Measurements from ENCODE around the gene C1orf159.
"Not testable (repeated sequence)": the region's sequence is repeated elsewhere in the genome, so short reads cannot be mapped to it uniquely, and the experiment has no call there.

C1orf159 gene

DNA sequence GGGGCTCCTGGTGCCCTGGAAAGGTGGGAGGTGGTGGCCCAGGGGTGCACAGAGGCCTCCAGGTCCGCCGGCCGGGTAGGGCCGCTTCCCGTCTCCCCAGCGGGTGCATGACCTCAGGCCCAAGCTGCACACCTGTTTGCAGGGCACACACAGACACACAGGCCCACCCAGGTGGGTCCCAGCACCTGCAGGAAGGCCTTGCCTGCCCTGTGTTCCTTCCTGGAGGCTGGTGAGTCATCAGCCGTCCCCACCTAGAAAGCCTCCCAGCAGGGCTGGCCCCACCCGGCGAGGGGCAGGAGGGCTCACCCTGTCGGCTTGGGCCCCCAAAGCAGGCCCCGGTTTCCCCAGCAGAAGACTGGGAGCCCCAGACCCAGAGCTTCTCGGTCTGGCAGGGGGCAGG lies 34.2 kb upstream of the C1orf159 start:
- no peak for DNase-seq

DNA sequence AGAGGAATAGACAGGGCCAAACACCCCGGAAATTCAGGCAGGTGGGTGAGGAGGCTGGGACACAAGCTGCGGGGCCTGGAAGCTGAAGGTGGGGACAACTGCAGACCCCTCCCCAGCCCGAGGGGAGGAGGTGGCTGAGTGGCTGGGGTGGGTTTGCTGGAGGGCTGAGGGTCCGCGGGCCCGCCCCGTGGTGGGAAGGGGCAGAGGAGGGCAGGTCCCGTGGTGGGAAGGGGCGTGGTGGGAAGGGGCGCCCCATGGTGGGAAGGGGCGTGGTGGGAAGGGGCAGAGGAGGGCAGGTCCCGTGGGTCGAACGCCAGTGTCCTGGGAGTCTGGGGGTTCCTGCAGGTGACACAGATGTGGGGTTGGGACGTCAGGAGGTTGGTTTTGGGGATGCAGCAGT lies 33.5 kb upstream of the C1orf159 start:
- no peak for DNase-seq

DNA sequence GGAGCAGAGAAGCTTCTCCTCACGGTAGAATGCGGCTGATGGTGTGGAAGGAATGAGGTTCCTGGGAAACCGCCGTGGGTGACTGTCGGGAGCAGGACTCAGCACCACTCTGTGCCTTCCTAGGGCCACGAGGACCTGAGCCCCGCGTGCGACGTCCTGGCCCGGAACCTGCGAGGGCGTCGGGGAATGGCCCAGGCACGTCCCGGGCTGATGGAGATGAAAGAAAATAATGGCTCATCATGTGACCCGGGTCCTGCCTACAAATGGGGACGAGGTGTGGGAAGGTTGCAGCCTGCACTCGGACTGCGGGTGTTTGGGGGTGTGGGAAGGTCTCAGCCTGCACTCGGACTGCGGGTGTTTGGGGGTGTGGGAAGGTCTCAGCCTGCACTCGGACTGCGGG lies 32.7 kb upstream of the C1orf159 start:
- no peak for DNase-seq

DNA sequence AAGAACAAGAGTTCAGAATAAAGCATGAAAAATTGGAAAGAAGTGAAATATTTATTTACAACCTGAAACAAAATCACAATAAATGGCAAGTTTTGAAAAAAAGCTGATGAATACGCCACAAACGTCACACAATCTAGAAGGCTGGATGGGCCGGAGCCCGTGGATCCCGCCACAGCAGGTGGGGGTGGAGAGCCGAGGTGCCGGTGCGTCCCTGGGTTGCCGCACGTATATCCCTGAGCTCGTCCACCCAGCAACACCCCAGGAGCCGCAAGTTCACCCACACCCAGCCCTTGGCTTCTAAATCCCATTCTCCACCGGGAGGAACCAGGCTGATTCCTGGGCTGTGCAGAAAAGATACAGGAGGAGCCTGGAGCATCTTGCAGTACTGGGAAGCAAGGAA lies 32.2 kb upstream of the C1orf159 start:
- DNase-seq, result no peak

DNA sequence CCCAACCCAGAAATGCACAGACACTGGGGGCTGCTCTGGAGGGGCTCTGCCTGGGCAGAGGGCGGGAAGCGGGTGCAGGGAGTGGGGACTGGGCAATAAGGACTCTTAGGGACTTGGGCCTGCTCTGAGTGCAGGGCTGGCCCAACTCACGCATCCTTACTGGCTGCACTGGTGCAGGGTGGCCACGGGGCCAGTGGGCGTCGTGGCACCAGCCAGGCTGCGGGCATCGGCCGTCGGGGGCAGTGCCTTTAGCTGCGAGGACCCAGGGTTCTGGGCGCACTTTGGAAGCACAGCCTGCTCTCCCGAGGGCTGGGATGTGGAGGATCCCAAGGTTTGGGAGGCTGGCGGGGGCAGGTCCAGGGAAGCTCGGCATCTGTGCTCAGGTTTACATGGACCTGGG lies 30.7 kb upstream of the C1orf159 start:
- DNase-seq, result no peak

- no peak for DNase-seq
Measured at GRCh38 chr1:1146026-1146425, 30.1 kb upstream of the C1orf159 start.

DNA sequence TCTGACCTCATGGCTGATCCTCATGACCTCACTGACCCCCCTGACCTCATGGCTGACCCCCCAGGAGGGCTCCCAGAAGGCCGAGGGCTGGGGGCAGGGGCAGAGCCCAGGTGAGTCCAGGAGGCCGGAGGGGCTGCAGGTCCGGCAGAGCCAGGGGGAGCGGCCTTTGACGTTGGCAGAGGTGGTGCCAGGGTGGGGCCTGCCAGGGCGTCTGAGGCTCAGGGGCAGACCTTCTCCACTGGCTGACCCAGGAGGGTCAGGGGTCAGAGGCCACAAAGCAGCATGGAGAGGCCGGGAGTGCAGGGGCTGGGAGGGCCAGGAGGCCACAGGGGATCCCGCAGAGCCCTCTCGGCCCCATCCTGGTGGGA lies 29.6 kb upstream of the C1orf159 start:
- peak in 1 of 58 donors; percentile 9 for DNase-seq

- no peak for DNase-seq
Measured at GRCh38 chr1:1144843-1145546, 29.1 kb upstream of the C1orf159 start.

DNA sequence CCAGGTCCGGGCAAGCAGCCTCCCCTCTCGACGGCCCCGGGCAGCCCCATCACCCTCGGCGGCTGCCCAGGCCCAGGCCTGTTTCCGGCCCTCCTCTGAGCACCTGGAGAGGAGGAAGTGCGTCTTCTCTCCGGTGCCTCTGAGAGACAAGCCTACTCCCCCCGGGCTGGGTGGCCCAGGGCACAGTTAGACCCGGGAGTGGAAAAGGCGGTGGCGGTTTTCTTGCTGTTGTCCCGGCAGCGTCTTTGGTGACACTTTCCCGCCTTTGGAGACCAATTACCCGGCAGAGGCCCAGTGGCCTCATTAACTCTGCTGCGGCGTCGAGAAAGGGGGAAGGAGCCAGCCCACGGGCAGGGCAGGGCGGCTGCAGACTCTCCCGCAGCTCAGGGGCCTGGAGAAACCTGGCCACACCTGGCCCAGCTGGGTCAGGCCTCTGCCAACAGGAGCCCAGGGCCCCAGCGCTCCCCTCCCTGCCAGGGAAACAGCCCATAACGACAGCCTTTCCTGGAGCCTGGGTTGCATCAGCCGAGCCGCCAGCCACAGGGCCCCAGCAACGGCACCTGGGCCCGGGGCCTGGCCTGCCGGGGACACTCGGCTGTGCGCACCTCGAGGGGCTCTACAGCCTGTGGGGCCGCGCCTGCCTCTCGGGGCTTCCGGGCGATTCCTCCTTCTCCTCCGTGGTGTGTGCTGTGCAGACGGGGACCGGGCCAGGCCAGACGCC lies 28.4 kb upstream of the C1orf159 start:
- no peak for DNase-seq

DNA sequence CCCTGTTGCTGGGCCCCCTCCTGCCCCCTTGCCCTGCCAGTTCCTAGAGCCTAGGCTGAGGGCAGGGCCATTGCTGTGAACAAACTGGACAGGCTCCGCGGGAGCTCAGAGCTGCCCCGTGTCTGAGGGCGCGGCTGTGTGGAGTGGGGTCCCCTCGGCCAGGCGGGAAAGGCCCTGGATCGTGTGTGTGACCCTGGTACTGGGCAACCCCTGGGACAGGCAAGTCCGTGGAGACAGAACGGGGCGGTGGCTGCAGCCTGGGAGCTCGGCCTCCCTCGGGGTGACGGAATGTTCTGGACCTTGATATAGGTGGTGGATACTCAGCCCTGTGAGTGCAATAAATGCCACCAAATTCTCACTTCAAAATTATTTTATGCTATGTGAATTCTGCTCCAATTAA lies 27.7 kb upstream of the C1orf159 start:
- DNase-seq, result no peak

DNA sequence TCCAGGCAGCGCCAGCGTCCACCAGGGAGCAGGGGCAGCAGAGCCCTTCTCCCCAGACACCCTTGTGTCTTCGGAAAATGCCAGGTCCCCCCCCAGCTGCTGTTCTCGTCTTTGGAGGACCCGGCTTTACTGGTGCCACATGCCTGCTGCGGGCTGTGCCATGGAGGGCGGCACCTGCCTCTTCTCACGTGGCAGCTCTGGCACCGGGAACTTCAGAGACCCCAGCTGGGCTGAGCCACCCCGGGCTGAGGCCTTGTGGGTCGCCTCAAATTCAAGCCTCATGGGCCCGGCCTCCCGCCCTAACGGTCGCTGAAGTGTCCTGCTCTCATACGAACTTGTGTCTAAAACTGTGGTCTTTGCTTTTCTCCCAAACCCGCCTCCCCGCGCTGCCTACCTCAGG lies 27.0 kb upstream of the C1orf159 start:
- no peak for DNase-seq

- not testable (repeated sequence) for DNase-seq
Measured at GRCh38 chr1:1142352-1142751, 26.5 kb upstream of the C1orf159 start.

GRCh38 chr1:1141911-1142250 lies 26.0 kb upstream of the C1orf159 start:
- no peak for DNase-seq

GRCh38 chr1:1141244-1141910 lies 25.5 kb upstream of the C1orf159 start:
- DNase-seq, result no peak

GRCh38 chr1:1140673-1141072 lies 24.8 kb upstream of the C1orf159 start:
- no peak for DNase-seq

- DNase-seq, result no peak
Measured at GRCh38 chr1:1137256-1138045, 21.6 kb upstream of the C1orf159 start.

DNA sequence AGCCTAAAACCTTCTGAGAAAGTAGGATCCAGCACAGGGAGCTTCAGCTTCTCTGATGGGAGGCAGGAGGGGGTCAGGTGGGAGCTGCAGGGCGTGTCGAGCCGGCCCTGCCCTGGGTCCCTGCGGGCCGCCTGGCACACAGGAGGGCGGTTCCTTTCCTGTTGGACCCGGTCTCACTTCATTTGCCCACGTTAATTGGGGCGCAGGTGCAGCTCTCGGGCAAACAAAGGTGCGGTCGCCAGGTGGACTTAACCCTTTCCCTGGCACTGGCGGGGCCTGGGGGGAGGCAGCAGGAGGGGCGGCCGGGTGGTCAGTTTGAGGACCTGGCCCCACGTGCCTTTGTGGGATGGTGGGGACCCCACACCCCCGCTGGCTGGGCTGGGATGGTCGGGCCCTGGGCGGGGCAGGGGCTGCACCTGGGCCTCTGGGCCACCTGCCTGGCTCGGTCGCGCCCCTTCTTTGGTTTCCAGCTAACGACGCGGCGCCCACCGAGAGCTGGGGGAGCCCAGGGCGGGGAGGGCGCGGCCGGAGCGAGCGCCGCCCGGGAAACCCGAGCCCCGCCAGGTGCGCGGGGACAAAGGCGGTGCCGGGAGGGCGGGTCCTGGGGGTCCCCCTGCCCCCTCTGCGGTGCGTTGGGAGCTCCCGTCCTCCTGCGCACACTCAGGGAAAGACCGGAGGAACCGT lies 20.8 kb upstream of the C1orf159 start:
- peak in 1 of 58 donors; percentile 10 for DNase-seq

DNA sequence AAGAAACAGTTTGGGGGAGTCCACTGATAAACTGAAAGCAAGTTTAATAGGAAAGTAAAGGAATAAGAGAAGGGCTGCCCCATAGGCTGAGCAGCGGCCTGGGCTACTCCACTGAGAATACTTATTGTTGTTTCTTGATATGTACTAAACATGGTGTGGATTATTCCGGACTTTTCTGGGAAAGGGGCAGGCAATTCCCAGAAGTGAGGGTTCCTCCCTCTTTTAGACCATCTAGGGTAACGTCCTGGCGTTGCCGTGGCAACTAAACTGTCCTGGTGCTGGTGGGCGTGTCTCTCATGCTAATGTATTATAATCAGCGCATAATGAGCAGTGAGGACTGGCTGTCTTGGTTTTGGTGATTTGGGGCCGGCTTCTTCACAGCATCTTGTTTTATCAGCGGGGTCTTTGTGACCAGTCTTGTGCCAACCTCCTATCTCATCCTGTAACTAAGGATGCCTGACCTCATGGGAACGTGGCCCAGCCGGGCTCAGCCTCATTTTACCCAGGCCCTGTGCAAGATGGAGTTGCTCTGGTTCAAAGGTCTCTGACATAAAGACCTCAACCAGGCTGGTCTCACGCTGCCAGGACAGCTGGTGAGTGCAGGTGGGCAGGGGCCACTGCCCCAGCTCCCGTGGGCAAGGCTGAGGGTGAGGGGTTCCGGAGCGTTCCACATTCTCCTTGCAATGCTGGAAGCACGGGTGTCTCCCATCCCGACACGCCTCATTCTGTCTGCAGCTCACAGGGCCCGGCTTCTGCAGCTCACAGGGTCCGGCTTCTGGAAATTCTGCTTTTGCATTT lies 19.6 kb upstream of the C1orf159 start:
- DNase-seq, result peak in 6 of 58 donors; percentile 5 to 30 (median 14)

- DNase-seq, result no peak
Measured at GRCh38 chr1:1134300-1134970, 18.5 kb upstream of the C1orf159 start.

All from anterior cingulate cortex (tissue), 58 donors.